A549 treated with RU486 at 1 μM for 4 hours (cell line): ENCODE results near the gene PRB2. TPM values are rescaled to one million over a fixed set of nuclear protein-coding genes. Genes with fewer than 3 reads are reported as not detected.

Source experiments
- total RNA-seq: library from RNA; stranded (reverse); fragments of 200-300 nt; extraction: Qiagen RNA extraction; gene quantifications from 5 replicates; pipeline ENCODE4 v1.2.3, GENCODE V29; 2022; ENCODE audit warnings: low read depth

The PRB2 gene
- total RNA-seq = not detected in 5 replicates

DNA sequence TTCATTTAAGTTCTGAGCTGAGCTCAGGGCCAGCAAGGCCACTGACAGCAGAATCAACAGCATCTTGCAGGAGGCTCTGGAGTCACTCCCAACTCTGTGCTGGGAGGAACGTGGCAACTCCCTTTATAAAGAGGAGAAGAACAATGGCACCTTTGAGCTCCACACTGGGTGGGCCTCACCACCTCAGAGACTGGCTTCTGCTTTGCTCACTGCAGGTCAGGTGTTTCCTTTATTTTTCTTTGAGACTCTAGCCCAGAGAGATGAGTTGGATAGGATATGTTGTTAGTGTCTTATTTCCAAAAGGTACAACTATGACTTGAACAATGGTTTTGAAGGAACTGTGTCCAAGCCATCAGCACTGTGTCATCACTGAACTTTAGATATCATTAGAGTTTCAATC is at the start of gene PRB2:
TSS of gene PRB2 (minus strand) at position 101 of the 400 bp plus-strand sequence. CDS start at position 63, 38 bp downstream.

Other genes starting within 250 kb of the PRB2 start
- 6.6 to 9.2 TPM (median 8.7 TPM) in 5 replicates for gene SMIM10L1, start 224.4 kb downstream of the PRB2 start, total RNA-seq
- not detected in 5 replicates for gene TAS2R42, start 208.6 kb downstream of the PRB2 start, total RNA-seq
- not detected in 5 replicates for gene PRB3, start 125.9 kb downstream of the PRB2 start, total RNA-seq
- gene PRB4, start 85.1 kb downstream of the PRB2 start, total RNA-seq = not detected in 5 replicates